HG03442 (cell line): ENCODE data around the gene GOT1.

Experiments
- ATAC-seq: cut with Tn5 transposase; IDR thresholded peaks from one replicate; pipeline ENCODE4 v1.9.1; 2021; ENCODE audit warnings: mild to moderate bottlenecking, moderate library complexity; ENCODE audit not compliant: unreplicated experiment

The GOT1 gene

GRCh38 chr10:99396471-99396870, 34.0 kb downstream of the GOT1 start:
- ATAC-seq = no peak

- ATAC-seq = no peak
These were observed 34.5 kb downstream of the GOT1 start for GRCh38 chr10:99395750-99396445.

GRCh38 chr10:99394761-99395386, 35.5 kb downstream of the GOT1 start:
- no peak for ATAC-seq

- no peak for ATAC-seq
These were observed 36.2 kb downstream of the GOT1 start for GRCh38 chr10:99394256-99394655.

- no peak for ATAC-seq
These were observed 36.7 kb downstream of the GOT1 start for GRCh38 chr10:99393683-99394082.

- ATAC-seq = no peak
These were observed 37.4 kb downstream of the GOT1 start for GRCh38 chr10:99393036-99393435.

- ATAC-seq = no peak
These were observed 39.1 kb downstream of the GOT1 start for GRCh38 chr10:99391346-99391745.

- ATAC-seq = no peak
These were observed 40.5 kb downstream of the GOT1 start for GRCh38 chr10:99389729-99390480.

GRCh38 chr10:99387541-99387940, 42.9 kb downstream of the GOT1 start:
- ATAC-seq = no peak

GRCh38 chr10:99387071-99387470, 43.4 kb downstream of the GOT1 start:
- ATAC-seq = no peak

GRCh38 chr10:99382176-99382575, 48.2 kb downstream of the GOT1 start:
- no peak for ATAC-seq

- no peak for ATAC-seq
These were observed 55.0 kb downstream of the GOT1 start for GRCh38 chr10:99375426-99375825.

- ATAC-seq = no peak
These were observed 55.5 kb downstream of the GOT1 start for GRCh38 chr10:99374972-99375371.

GRCh38 chr10:99374526-99374925, 55.9 kb downstream of the GOT1 start:
- no peak for ATAC-seq

GRCh38 chr10:99372546-99373271, 57.7 kb downstream of the GOT1 start:
- no peak for ATAC-seq

- peak; percentile 87 for ATAC-seq
These were observed 59.4 kb downstream of the GOT1 start for GRCh38 chr10:99370993-99371392.

GRCh38 chr10:99369551-99369950, 60.9 kb downstream of the GOT1 start:
- no peak for ATAC-seq

GRCh38 chr10:99369126-99369525, 61.3 kb downstream of the GOT1 start:
- ATAC-seq = no peak

GRCh38 chr10:99368646-99369045, 61.8 kb downstream of the GOT1 start:
- ATAC-seq = no peak

GRCh38 chr10:99366666-99367065, 63.8 kb downstream of the GOT1 start:
- ATAC-seq = no peak

GRCh38 chr10:99365736-99366135, 64.7 kb downstream of the GOT1 start:
- ATAC-seq = no peak
